GM18526 (cell line): Measurements from ENCODE around the gene EXOC4.

ENCODE experiments used
- POLR2A ChIP-seq: IDR thresholded peaks from 3 replicates; pipeline ENCODE4 v1.6.1; 2011; ENCODE audit not compliant: insufficient read length; ENCODE audit errors: extremely low read depth

Gene EXOC4

DNA sequence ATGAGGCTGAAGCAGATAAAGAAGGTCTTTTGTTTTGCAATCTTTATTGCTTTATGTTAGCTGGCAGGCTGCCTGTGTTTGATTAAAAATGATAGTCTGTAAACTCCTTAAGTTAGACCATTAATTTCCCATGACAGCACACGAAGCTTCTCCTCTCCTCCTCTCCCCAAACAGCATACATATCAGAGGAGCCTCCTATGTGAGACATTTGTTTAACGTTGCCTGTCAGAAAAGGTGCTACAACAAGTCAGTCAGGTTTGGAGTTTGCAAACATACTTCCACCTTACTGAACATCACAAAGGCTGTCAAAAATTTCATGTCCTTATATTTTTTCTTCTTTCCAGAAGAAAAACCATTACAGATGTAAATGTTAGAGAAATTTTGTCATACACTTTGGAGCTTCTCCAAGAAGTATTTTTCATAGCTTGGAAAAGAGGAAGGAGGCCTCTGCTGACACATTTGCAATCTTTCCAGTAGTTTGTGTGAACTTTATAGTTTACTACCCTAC lies 393.1 kb downstream of the EXOC4 start:
- no peak for TF ChIP-seq POLR2A

DNA sequence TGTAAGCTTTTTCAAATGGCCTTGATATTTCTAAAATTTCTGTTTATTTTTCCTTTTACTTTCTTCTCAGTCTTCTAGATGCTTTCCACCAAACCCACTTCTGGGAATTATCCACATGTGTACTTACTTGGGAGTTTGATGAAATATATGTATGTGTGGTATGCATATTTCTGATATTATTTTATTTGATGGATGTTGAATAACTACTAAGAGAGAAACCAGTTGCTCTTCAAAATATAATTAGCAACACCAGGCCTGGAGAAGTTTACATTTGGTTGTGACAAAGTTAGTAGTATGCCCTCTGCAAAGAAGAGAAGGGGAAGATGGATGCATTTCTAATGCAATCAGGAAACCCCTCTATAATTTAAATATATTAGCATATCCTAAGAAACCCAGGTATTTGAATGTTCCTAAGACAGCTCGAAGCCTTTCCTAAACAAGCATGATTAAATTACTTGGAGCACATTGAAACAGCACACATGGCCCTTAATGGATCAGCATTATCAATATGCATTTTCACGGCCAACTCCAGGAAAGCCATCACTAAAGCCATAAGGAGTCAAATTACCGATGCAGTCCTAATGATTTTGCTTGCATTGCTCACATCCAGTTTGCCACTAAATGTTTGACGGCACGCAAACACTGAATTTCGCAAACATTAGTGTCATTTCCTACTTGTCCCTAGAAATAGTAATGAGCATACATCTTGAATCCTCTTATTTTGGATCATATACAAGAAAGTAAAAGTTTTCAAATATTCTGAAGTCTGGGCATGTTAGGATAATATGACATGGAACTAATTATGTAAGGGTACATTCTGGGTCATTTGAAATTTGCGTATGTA lies 393.8 kb downstream of the EXOC4 start:
- no peak for TF ChIP-seq POLR2A

DNA sequence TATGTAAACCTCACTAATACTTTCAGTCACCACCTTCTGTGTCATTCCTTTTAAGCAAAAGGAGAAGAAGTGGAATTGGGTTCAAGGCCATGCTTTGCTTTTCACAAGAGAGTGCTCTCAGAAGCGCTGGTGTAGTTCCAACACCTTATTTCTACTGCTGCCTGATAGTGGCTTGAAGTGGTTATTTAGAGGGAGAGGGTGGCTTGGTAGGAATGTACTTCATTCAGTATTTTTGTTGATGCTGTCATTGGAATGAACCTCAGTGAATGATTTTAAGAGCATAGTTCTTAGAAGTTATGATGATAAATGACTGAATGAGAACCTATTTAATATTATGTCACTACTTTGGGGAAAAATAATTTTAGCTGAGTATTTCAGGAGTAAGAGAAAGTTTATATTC lies 396.7 kb downstream of the EXOC4 start:
- TF ChIP-seq POLR2A = no peak

DNA sequence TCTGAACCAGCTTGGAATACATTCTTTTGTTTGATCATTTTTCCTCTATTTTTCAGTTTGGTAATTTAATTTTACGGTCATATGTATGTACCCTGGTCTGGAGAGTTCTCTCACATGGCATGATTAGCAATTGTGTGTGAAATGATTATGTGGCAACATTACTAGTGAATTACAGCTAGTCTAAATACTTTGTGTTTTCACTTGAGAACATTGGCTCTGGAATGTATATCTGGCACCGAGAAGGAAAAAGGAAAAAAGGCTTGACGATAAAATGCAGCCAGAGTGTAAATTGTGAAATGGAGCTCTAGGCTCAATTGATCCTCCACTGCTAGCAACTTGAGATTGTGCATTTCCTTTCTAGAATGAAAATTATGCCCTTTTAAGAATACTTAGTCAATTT lies 397.2 kb downstream of the EXOC4 start:
- no peak for TF ChIP-seq POLR2A

DNA sequence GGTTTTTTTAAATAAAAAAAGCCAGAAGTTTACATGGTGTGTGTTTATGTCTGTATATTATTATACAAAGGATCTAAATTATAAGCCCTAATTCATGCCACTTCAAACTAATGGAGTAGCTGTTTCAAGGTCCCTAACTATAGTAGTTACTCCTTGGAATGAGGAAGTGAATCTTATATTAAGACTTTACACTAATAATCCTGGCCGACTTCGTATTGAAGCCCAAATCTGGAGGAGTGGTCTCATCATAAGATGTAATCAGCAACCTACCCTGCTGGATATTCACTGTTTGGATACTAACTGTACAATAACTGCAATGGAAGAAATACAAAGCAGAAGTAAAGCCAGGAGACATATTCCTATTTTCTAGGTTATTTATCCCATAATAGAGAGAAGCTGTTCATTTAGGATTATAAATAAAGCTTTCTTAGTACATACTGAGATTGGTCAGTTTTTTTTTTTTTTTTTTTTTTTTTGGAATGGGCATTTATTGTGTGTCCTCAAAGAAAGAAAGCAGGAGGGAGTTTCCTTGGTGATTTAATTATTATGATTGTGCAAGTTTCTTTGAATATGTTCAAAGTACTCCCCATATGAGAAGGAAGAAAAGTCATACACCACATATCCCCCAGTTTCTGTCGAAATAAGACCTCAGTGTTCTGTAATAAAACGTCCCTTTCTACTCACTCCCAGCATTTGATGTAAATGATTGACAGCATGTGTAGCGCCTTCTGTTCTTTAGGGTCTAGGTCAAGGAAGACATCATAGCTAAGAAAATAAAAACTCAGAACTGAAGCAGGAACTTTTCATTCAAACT lies 397.8 kb downstream of the EXOC4 start:
- TF ChIP-seq POLR2A = no peak

DNA sequence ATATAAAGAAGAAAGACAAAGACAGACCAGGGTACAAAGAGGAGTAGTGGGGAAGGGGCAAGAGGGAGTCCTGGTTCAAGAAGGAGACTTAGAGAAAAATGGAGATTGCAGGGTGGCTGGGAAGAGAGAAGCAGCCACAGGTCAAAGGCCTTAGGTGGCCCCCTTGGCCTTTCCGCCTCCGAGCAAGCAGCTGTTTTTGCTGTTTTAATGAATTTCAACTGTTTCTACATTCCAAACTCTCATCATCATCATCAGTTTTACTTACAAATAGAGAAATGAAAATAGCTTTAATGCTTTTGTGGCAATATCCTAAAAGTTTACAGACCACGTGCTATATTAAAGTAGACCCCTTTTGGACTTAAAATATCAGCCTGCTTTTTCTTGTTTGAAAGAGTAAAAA lies 399.7 kb downstream of the EXOC4 start:
- TF ChIP-seq POLR2A = no peak

DNA sequence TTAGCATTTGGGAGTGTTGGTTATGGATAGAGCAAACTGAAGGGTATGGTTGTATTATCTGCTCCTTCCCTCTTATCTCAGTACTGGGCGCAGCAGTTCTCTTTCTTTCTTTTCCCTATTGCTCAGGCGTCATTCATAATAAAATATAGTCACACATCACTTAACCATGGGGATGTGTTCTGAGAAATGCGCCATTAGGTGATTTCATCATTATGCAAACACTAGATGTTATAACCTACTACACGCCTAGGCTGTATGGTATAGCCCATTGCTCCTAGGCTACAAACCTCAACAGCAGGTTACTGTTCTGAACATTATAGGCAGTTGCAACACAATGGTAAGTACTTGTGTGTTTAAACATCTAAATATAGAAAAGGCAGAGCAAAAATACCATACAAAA lies 401.7 kb downstream of the EXOC4 start:
- no peak for TF ChIP-seq POLR2A

DNA sequence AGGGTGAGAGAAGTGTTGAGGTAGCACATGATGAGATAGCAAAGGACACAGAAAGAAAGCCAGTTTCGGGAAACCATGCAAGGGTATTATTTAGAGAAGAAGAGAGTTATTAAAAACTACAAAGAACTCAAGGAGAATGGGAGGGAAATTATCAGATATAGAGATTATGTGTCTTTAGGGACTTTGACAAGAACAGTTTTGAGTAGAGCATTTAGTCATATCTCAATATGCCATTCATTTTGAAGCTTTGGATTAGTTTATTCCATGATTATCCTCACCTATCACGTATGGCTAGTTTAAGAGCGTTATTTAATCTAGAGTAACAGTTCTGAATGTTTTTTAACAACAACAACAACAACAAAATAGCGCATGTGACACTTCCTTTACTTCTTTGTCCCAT lies 409.4 kb downstream of the EXOC4 start:
- no peak for TF ChIP-seq POLR2A

DNA sequence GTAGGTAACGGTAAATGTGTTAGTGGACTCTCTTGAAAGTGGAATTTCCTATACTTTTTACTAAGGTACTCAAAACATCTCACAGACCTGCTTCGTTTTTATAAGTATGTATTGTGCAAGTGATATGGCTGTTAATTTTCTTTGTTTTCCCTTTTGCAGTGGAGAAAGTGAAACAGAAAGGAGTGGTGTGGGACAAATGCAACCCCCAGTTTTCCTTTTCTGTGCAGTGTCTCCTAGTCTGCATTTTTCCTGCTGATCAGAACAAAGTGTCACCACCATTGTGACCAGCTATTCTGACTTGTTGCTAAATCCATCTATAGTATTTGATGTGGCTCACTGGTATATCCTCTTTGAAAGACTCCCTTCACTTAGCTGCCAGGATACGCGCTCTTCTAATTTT lies 410.0 kb downstream of the EXOC4 start:
- no peak for TF ChIP-seq POLR2A

DNA sequence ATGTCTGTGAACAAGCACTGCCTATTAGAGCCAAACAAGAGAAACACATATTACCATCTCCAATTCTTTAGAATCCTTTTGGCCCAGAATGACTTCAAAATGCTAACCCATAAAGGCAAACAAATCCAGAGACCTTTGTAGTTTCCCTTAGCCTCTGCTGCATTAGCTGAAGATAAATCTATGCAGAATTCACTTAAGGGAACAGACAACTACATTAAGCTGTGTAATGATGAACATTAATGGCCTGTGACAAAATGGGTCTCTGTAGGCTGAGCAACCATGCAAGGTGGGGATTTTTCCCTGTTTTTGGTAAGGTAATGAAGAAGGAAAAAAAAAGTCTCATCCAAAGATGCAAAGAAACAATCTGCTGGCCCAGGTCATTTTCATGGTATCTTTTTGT lies 411.6 kb downstream of the EXOC4 start:
- TF ChIP-seq POLR2A = no peak

DNA sequence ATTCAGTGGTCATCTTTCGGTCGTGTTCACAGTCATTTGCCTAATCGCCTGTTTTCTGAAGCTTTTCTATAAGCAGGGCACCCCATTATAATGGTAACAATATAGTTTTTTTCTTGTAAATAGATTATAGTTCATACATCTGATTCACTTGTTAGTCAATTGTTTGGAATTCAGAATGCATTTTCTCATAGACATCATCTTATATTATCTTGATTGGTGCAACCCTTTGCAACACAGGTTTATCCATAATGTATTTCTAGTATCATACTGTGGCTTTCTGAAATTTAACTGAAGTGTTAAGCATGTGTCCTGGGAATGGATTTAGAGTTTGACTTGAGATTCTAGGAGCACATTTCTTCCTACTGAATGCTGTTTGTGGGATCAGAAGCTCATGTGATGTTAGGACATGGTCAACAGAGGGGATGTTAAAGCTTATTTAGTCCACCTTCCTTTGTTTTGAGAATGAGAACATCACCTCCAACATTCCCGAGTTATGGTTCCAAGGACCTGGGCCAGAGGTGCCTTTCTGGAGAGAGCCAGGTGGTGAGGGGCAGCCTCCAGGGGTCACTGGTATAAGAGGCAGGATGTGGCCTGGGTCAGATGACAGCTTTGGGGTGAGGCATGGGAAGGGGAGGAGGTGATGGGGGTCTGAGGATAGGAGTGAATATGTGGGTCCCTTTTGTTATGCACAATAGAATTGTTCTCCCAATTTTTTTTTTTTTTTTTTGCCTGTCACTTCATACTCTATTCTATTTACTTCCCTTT lies 415.6 kb downstream of the EXOC4 start:
- no peak for TF ChIP-seq POLR2A

DNA sequence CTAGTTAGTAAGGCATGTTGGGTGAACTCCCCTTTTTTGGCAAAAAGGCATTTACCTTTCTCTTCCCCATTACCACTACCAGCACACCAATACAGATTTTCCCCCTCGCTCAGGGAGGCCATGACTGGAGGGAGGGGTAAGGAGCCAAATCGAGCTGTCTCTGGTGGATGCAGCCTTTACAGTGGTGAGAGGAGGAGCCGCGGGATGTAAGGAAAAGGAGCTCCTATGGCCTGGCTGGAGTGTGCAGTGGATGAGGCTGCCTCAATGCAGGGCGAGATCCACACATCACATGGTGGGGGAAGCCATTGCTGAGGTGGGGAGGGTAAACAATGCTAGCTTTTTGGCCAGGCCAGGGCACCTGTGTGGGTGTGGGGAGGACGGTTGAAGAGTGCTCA lies 416.2 kb downstream of the EXOC4 start:
- no peak for TF ChIP-seq POLR2A

DNA sequence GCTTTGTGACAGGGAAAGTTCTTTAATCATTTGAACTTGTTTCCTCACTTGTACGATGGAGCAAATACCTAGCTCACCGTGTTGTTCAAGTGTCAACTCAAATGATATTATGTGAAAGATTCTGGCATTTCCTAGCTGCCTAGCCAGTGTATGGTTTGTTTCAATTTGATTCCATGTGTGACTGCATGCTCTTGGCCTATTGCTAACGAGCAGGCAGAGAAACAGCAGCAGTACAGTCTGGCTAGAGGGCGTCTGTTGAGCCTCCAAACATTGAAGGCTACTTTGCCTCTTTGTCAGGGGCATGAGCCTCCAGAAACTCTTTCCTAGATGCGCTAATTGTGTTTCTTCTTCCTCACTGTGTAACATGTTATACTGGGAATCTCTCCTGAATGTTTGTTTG lies 417.4 kb downstream of the EXOC4 start:
- no peak for TF ChIP-seq POLR2A

DNA sequence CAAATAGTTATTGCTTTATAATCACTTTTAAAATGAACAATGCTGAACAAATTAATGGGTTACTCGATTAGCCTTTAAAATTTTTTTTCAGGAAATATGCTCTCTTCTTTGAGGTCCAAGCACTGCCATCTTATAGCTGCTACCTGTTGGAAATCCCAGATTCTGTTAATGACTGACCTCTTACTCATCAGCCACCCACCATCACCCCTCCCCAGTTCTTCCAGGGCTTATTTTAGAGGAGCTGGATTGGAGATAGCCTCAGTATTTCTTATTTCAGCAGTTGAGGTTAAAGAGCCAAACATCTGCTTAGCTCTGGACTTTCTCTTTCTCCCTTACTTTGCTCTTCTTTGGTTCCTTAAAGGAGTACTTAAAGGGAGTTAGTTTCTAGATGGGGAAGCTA lies 420.0 kb downstream of the EXOC4 start:
- TF ChIP-seq POLR2A = no peak

DNA sequence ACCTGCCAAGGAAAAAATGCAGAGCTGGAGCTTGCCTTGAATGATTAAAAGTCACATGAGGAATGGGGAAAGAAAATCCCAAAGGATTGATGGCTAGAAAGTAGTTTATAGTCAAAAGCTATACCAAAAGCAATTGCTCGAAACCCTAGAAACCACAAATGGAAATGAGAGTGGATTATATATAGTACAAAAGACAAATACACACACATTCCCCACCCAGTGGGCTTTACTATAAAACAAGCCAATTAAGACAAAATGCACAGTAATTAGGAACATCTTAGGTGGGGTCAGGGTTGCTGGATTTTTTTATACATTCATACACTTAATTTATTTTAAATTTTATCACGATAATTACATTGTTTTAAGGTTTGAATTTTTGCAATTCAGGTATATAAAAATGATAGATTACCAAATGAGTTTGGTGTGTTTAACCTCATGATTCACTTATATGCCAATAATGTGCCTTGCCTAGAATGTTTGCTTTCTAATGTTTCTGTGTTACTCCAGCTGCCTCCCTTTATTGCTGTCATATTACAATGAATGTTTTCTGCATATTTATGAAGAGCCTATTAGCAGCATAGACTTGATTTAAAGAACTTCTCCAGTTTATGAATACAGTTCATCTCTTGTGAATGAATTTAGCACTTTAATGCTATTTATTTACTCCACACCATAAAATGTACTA lies 421.3 kb downstream of the EXOC4 start:
- no peak for TF ChIP-seq POLR2A
